Astrocyte (in vitro differentiated cells and primary cell): Measurements from ENCODE around the gene NEK9. TPM values are rescaled to one million over a fixed set of nuclear protein-coding genes. Genes with fewer than 3 reads are reported as not detected.

Experiments used
- DNase-seq: peaks from one replicate; pipeline ENCODE4 v3.0.0-alpha.2; 2010; ENCODE audit warnings: low read depth
- FAIRE-seq: peaks from 2 replicates; lab custom pipeline; 2011; peaks lifted over from hg19 to GRCh38; lab: Jason Lieb, UNC
- H2AFZ ChIP-seq: 2 replicates; pipeline ENCODE4 v1.6.0; 2012; ENCODE audit warnings: low read depth, low read length, inconsistent platforms
- H3K27ac ChIP-seq: 2 replicates; pipeline ENCODE4 v1.5.1; 2011; ENCODE audit warnings: low read depth, low read length, inconsistent platforms
- H3K27me3 ChIP-seq: 2 replicates; pipeline ENCODE4 v1.6.0; 2011; ENCODE audit warnings: low read length, inconsistent platforms; ENCODE audit not compliant: insufficient read depth
- H3K36me3 ChIP-seq: 2 replicates; pipeline ENCODE4 v1.5.1; 2011; ENCODE audit warnings: low read length, inconsistent platforms; ENCODE audit not compliant: insufficient read depth
- H3K4me1 ChIP-seq: 2 replicates; pipeline ENCODE4 v1.5.1; 2011; ENCODE audit warnings: low read length, inconsistent platforms; ENCODE audit not compliant: insufficient read depth
- H3K4me2 ChIP-seq: 2 replicates; pipeline ENCODE4 v1.6.0; 2012; ENCODE audit warnings: low read length, inconsistent platforms
- H3K4me3 ChIP-seq: 2 replicates; pipeline ENCODE4 v1.5.1; 2011; ENCODE audit warnings: low read depth, mild to moderate bottlenecking, low read length, inconsistent platforms; ENCODE audit not compliant: insufficient read depth
- H3K79me2 ChIP-seq: 2 replicates; pipeline ENCODE4 v1.6.0; 2012; ENCODE audit warnings: mild to moderate bottlenecking, low read length, inconsistent platforms; ENCODE audit not compliant: insufficient read depth
- H3K9ac ChIP-seq: 2 replicates; pipeline ENCODE4 v1.6.0; 2012; ENCODE audit warnings: mild to moderate bottlenecking, low read length, inconsistent platforms
- H3K9me3 ChIP-seq: 2 replicates; pipeline ENCODE4 v1.5.1; 2012; ENCODE audit warnings: low read depth, mild to moderate bottlenecking, low read length, inconsistent platforms; ENCODE audit not compliant: insufficient read depth
- H4K20me1 ChIP-seq: 2 replicates; pipeline ENCODE4 v1.6.0; 2012; ENCODE audit warnings: low read length, inconsistent platforms; ENCODE audit not compliant: insufficient read depth
- H3K27ac Mint-ChIP-seq: one replicate; pipeline ENCODE4 v1.8.0; 2021; ENCODE audit warnings: mild to moderate bottlenecking, mixed read lengths; ENCODE audit not compliant: unreplicated experiment
- H3K27me3 Mint-ChIP-seq: one replicate; pipeline ENCODE4 v1.8.0; 2021; ENCODE audit warnings: low read depth, mixed read lengths; ENCODE audit not compliant: unreplicated experiment
- H3K36me3 Mint-ChIP-seq: one replicate; pipeline ENCODE4 v1.8.0; 2021; ENCODE audit warnings: low read depth, mixed read lengths; ENCODE audit not compliant: unreplicated experiment
- H3K4me1 Mint-ChIP-seq: one replicate; pipeline ENCODE4 v1.8.0; 2021; ENCODE audit warnings: low read depth, mixed read lengths; ENCODE audit not compliant: unreplicated experiment
- H3K4me3 Mint-ChIP-seq: one replicate; pipeline ENCODE4 v1.8.0; 2021; ENCODE audit warnings: mild to moderate bottlenecking, moderate library complexity, mixed read lengths; ENCODE audit not compliant: unreplicated experiment
- H3K9me3 Mint-ChIP-seq: one replicate; pipeline ENCODE4 v1.8.0; 2021; ENCODE audit warnings: mild to moderate bottlenecking, mixed read lengths; ENCODE audit not compliant: unreplicated experiment
- CTCF ChIP-seq: IDR thresholded peaks from 2 replicates; pipeline ENCODE4 v1.5.1; 2011; ENCODE audit warnings: low read depth, mild to moderate bottlenecking, inconsistent platforms, low read length, moderate library complexity; ENCODE audit not compliant: insufficient read depth
- EZH2 ChIP-seq: IDR thresholded peaks from 2 replicates; pipeline ENCODE4 v1.6.1; 2012; ENCODE audit warnings: mild to moderate bottlenecking, low read length, inconsistent platforms; ENCODE audit not compliant: insufficient read depth
- total RNA-seq: library from RNA; stranded (reverse); gene quantifications from 2 replicates; pipeline ENCODE4 v1.2.1, GENCODE V29; 2021

The NEK9 gene
- total RNA-seq, 1 donor from 2014 or later, result 45.2 TPM

GRCh38 chr14:75063491-75064204 lies 63.2 kb downstream of the NEK9 start, which contains the start of gene ACYP1:
Gene ACYP1 (minus strand): TSS chr14:75064024. CDS start chr14:75063553, 471 bp downstream.
- Histone ChIP-seq H3K4me2 (peak within 1 kb of the TSS; percentile 95), H3K9ac (peak within 1 kb of the TSS; percentile 80), H2AFZ (peak within 1 kb of the TSS; percentile 82), H4K20me1 (no peaks in the 10 kb centered on the region), H3K9me3 (no peaks in the 10 kb centered on the region), H3K27me3 (no peaks in the 10 kb centered on the region), H3K27ac (peak within 1 kb of the TSS; percentile 53), H3K79me2 (peaks cover 13% of the 10 kb centered on the region), H3K36me3 (no peaks in the 10 kb centered on the region), H3K4me1 (peaks cover 6% of the 10 kb centered on the region), H3K4me3 (peak within 1 kb of the TSS; percentile 78)
- H3K4me3 Mint-ChIP-seq, result peak within 1 kb of the TSS; percentile 97
- no peaks in the 10 kb centered on the region for H3K36me3 Mint-ChIP-seq
- DNase-seq (peak; percentile 63), FAIRE-seq (no peak)
- no peaks in the 10 kb centered on the region for H3K27me3 Mint-ChIP-seq
- no peaks in the 10 kb centered on the region for H3K9me3 Mint-ChIP-seq
- no peak for TF ChIP-seq EZH2
- TF ChIP-seq CTCF, result no peak
- no peaks in the 10 kb centered on the region for H3K4me1 Mint-ChIP-seq
- H3K27ac Mint-ChIP-seq, result peak within 1 kb of the TSS; percentile 28

GRCh38 chr14:75063013-75063412 lies 63.8 kb downstream of the NEK9 start:
- no peak for FAIRE-seq
- H3K27me3 ChIP-seq, result no peaks in the 10 kb centered on the region
- H3K79me2 ChIP-seq, result peaks cover 13% of the 10 kb centered on the region
- H2AFZ ChIP-seq, result peak overlapping the region; percentile 82
- H3K4me3 Mint-ChIP-seq, result peak overlapping the region; percentile 97
- peak overlapping the region; percentile 80 for H3K9ac ChIP-seq
- H3K27ac Mint-ChIP-seq, result no peak overlapping the region
- peak overlapping the region; percentile 78 for H3K4me3 ChIP-seq
- no peak for DNase-seq
- H4K20me1 ChIP-seq, result no peaks in the 10 kb centered on the region
- no peak for TF ChIP-seq EZH2
- no peak for TF ChIP-seq CTCF
- H3K27me3 Mint-ChIP-seq, result no peaks in the 10 kb centered on the region
- no peaks in the 10 kb centered on the region for H3K36me3 ChIP-seq
- H3K4me1 Mint-ChIP-seq, result no peaks in the 10 kb centered on the region
- H3K27ac ChIP-seq, result no peak overlapping the region
- H3K9me3 ChIP-seq, result no peaks in the 10 kb centered on the region
- no peaks in the 10 kb centered on the region for H3K36me3 Mint-ChIP-seq
- no peaks in the 10 kb centered on the region for H3K9me3 Mint-ChIP-seq
- peak overlapping the region; percentile 95 for H3K4me2 ChIP-seq
- H3K4me1 ChIP-seq, result peaks cover 6% of the 10 kb centered on the region

GRCh38 chr14:75060420-75060819 lies 66.4 kb downstream of the NEK9 start:
- TF ChIP-seq CTCF (no peak), EZH2 (no peak)

More at GRCh38 chr14:75060420-75060819, 66.4 kb downstream of the NEK9 start:
- Histone ChIP-seq H3K27me3 (no peaks in the 10 kb centered on the region), H3K4me3 (no peak overlapping the region), H4K20me1 (no peaks in the 10 kb centered on the region), H3K4me1 (peaks cover 6% of the 10 kb centered on the region), H2AFZ (no peak overlapping the region), H3K9me3 (no peaks in the 10 kb centered on the region), H3K9ac (no peak overlapping the region), H3K79me2 (peaks cover 13% of the 10 kb centered on the region), H3K27ac (no peak overlapping the region), H3K36me3 (no peaks in the 10 kb centered on the region), H3K4me2 (no peak overlapping the region)
- Mint-ChIP-seq H3K4me1 (no peaks in the 10 kb centered on the region), H3K27ac (no peak overlapping the region), H3K36me3 (no peaks in the 10 kb centered on the region), H3K4me3 (no peak overlapping the region), H3K27me3 (no peaks in the 10 kb centered on the region), H3K9me3 (no peaks in the 10 kb centered on the region)
- DNase-seq, result no peak
- FAIRE-seq, result no peak
